Activated CD8-positive, alpha-beta memory T cell treated with anti-CD3 and anti-CD28 coated beads, Interleukin-2, amount 50 U/mL, for 1 hour (primary cell): Measurements from ENCODE around the gene FSTL4.

Experiments used
- DNase-seq: peaks from one replicate; pipeline ENCODE4 v3.0.0-alpha.2; 2020; ENCODE audit errors: extremely low read depth

Gene FSTL4

GRCh38 chr5:133293960-133294359 is 318.4 kb downstream of the FSTL4 start:
- no peak for DNase-seq

GRCh38 chr5:133292300-133292699 is 320.0 kb downstream of the FSTL4 start:
- no peak for DNase-seq

GRCh38 chr5:133291524-133291923 is 320.8 kb downstream of the FSTL4 start:
- no peak for DNase-seq

GRCh38 chr5:133290669-133291240 is 321.6 kb downstream of the FSTL4 start:
- no peak for DNase-seq

GRCh38 chr5:133289686-133290367 is 322.5 kb downstream of the FSTL4 start:
- DNase-seq = no peak

- no peak for DNase-seq
Measured at GRCh38 chr5:133287500-133287899, 324.8 kb downstream of the FSTL4 start.

- DNase-seq = no peak
Measured at GRCh38 chr5:133286483-133286882, 325.9 kb downstream of the FSTL4 start.

GRCh38 chr5:133285583-133286021 is 326.7 kb downstream of the FSTL4 start:
- no peak for DNase-seq

GRCh38 chr5:133284306-133284705 is 328.0 kb downstream of the FSTL4 start:
- no peak for DNase-seq

GRCh38 chr5:133278317-133278716 is 334.0 kb downstream of the FSTL4 start:
- DNase-seq = no peak

GRCh38 chr5:133277744-133278143 is 334.6 kb downstream of the FSTL4 start:
- DNase-seq = no peak

- no peak for DNase-seq
Measured at GRCh38 chr5:133276171-133276570, 336.2 kb downstream of the FSTL4 start.

GRCh38 chr5:133275631-133276030 is 336.7 kb downstream of the FSTL4 start:
- no peak for DNase-seq

- DNase-seq = no peak
Measured at GRCh38 chr5:133274597-133274935, 337.8 kb downstream of the FSTL4 start.

- no peak for DNase-seq
Measured at GRCh38 chr5:133273661-133274596, 338.4 kb downstream of the FSTL4 start.

GRCh38 chr5:133272345-133272744 is 340.0 kb downstream of the FSTL4 start:
- DNase-seq = no peak

- DNase-seq = no peak
Measured at GRCh38 chr5:133271606-133272005, 340.7 kb downstream of the FSTL4 start.

GRCh38 chr5:133269691-133270090 is 342.6 kb downstream of the FSTL4 start:
- DNase-seq = no peak

GRCh38 chr5:133267601-133268000 is 344.7 kb downstream of the FSTL4 start:
- DNase-seq = no peak

GRCh38 chr5:133266966-133267365 is 345.4 kb downstream of the FSTL4 start:
- no peak for DNase-seq

GRCh38 chr5:133266527-133266878 is 345.8 kb downstream of the FSTL4 start:
- DNase-seq = no peak

GRCh38 chr5:133265720-133266526 is 346.4 kb downstream of the FSTL4 start:
- no peak for DNase-seq
